ENCODE data around the gene KIF1B. TPM values are rescaled to one million over a fixed set of nuclear protein-coding genes. Genes with fewer than 3 reads are reported as not detected.
A peak's percentile ranks its signal among the peaks of the same experiment; 100 is the strongest.

The KIF1B gene
- total and polyA plus RNA-seq, 12 donors = 12.9 to 67.2 (median 48.9) TPM

DNA sequence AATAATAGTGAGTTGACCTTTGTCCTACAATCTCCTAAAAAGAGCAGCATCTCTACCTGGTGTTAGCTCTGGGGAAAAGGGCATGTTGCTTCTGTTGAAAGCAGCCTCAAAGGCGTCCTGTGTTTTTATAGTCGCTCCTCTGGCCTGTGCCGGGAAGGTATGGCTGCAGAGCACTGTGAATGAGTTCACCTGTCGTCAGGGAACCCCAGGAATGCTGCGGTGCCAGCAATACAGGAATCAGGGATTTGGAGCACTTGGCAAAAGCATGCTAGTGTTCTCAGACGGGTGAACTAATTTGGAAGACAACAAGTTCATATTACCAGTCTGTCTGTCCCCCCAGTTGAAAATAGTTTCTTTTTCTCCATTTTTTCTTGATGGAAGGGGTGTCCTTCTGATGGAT, 128.2 kb downstream of the KIF1B start:
- Histone ChIP-seq H3K27ac (no peak overlapping the region), H3K4me3 (no peak overlapping the region), H3K36me3 (replicated peaks in 1 of 2) (peaks cover 0 to 69% of the 10 kb centered on the region in 2 donors), H3K4me1 (replicated peaks in 1 of 2) (peaks cover 0 to 7% of the 10 kb centered on the region in 2 donors), H3K27me3 (no peaks in the 10 kb centered on the region), H3K9me3 (replicated peaks in 1 of 3) (no peaks in the 10 kb centered on the region)
- WGBS, 4 donors = 73 to 89% (median 84%) methylated on average over 5 to 6 of the region's 6 CpGs
- DNase-seq = no peak
- intact Hi-C loops (cut with DNase I) = loop anchor here in 1 of 2 donors (10.0 kb wide), 1 partner anchor 134 kb away; no protein-coding TSS in a partner anchor
- TF ChIP-seq, protein P1, sequence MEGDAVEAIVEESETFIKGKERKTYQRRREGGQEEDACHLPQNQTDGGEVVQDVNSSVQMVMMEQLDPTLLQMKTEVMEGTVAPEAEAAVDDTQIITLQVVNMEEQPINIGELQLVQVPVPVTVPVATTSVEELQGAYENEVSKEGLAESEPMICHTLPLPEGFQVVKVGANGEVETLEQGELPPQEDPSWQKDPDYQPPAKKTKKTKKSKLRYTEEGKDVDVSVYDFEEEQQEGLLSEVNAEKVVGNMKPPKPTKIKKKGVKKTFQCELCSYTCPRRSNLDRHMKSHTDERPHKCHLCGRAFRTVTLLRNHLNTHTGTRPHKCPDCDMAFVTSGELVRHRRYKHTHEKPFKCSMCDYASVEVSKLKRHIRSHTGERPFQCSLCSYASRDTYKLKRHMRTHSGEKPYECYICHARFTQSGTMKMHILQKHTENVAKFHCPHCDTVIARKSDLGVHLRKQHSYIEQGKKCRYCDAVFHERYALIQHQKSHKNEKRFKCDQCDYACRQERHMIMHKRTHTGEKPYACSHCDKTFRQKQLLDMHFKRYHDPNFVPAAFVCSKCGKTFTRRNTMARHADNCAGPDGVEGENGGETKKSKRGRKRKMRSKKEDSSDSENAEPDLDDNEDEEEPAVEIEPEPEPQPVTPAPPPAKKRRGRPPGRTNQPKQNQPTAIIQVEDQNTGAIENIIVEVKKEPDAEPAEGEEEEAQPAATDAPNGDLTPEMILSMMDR (IDR thresholded peaks at IDR 0.05) = no peak
- TF ChIP-seq POLR2A (IDR thresholded peaks at IDR 0.05) = no peak

DNA sequence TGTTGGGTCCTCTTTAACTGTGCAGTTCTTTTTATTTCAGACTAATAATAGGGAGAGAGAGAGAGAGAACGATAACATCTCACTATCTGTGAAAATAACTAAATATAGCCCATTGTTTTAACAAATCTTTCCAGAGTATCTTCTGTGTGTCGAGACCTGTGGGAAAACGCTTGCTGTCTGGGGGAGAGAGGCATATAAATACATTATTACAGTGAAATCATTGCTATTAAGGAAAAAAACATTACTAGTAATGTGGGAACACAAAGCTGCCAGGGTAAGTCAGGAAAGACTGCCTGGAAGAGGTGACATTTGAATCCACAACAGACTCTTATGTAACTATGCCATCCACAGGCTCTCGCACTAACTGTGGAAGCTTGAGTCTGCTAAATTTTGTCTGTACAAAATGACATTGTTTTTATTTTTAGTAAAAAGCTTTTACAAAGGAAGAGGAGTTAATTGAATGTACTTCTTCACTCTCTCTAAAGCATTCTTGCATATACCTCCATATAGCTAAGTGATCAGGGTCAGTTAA, 128.7 kb downstream of the KIF1B start:
- WGBS, 4 donors = 74 to 85% (median 84%) methylated on average over 4 of the region's 4 CpGs
- Histone ChIP-seq H3K4me1 (replicated peaks in 1 of 2) (peaks cover 0 to 7% of the 10 kb centered on the region in 2 donors), H3K36me3 (replicated peaks in 1 of 2) (peaks cover 0 to 74% of the 10 kb centered on the region in 2 donors), H3K27me3 (no peaks in the 10 kb centered on the region), H3K4me3 (no peak overlapping the region), H3K9me3 (replicated peaks in 1 of 3) (no peaks in the 10 kb centered on the region), H3K27ac (no peak overlapping the region)
- no peak for DNase-seq
- TF ChIP-seq POLR2A (IDR thresholded peaks at IDR 0.05) = no peak
- TF ChIP-seq, protein P1 (IDR thresholded peaks at IDR 0.05) = no peak
- intact Hi-C loops (cut with DNase I) = loop anchor here in 1 of 2 donors (10.0 kb wide), 1 partner anchor 134 kb away; no protein-coding TSS in a partner anchor

DNA sequence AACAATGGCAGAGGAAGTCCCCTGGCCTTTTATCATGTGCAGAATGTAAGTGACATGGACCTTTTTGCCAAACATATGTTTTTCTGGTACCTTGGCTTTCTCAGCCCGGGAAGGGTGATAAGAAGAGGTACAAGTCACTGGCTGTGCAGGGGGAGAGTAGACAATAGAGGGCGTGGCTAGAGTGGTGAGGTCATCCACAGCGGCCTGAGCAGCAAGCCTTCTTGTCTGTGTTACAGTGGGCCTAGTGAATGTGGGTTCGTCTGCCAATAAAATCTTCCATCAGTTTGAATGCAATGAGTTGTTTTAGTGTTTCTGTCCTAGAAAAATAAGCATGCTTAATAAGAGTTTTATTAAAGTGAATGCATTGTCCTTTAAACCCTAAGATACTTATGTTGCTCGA, 129.4 kb downstream of the KIF1B start:
- intact Hi-C loops (cut with DNase I) = loop anchor here in 1 of 2 donors (10.0 kb wide), 1 partner anchor 135 kb away; no protein-coding TSS in a partner anchor
- DNase-seq = peak; percentile 44 to 83 (median 66)
- no peaks in the 10 kb centered on the region for H3K9me3 ChIP-seq (replicated peaks in 1 of 3)
- no peak overlapping the region for H3K27ac ChIP-seq
- 35 to 49% (median 42%) methylated on average over 5 of the region's 5 CpGs for WGBS, 4 donors
- no peak overlapping the region for H3K4me3 ChIP-seq
- peaks cover 0 to 7% of the 10 kb centered on the region in 2 donors for H3K4me1 ChIP-seq (replicated peaks in 1 of 2)
- H3K36me3 ChIP-seq (replicated peaks in 1 of 2) = peaks cover 0 to 73% of the 10 kb centered on the region in 2 donors
- TF ChIP-seq, protein P1 (IDR thresholded peaks at IDR 0.05) = no peak
- TF ChIP-seq POLR2A (IDR thresholded peaks at IDR 0.05) = no peak
- no peaks in the 10 kb centered on the region for H3K27me3 ChIP-seq

DNA sequence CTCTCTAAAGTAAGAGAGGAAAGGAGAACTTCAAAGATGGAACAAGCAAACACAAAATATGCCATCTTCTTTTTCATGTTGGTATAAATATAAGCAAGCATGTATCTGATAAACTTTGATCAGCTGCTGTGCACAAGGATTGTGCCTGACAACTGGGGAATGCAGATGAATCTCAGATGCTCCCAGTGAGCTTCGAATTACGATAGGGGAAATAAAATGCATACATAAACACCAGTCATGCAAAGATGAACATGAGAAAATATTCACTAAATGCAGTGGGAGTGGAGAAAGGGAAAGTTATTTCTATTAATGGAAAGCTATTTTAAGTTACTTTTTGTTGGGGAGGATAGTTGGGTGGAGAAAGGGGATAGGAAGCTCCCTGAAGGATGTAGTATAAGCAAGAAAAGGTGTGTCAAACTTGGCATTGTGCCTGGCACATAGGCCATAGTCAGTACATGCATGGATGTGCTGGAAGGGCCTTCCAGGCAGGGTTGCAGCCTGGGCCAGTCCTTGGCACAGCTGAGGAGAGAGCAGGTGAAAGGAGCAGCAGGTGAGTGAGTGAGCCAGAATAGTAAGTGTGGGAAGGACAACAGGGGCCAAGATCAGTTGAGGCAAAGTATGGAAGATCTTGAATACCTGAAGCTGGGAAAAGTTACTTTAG, 130.7 kb downstream of the KIF1B start:
- Histone ChIP-seq H3K4me1 (replicated peaks in 1 of 2) (peaks cover 0 to 7% of the 10 kb centered on the region in 2 donors), H3K36me3 (replicated peaks in 1 of 2) (peaks cover 0 to 74% of the 10 kb centered on the region in 2 donors), H3K4me3 (no peak overlapping the region), H3K9me3 (replicated peaks in 1 of 3) (no peaks in the 10 kb centered on the region), H3K27ac (no peak overlapping the region), H3K27me3 (no peaks in the 10 kb centered on the region)
- DNase-seq = no peak
- TF ChIP-seq, protein P1 (IDR thresholded peaks at IDR 0.05) = no peak
- no peak for TF ChIP-seq POLR2A (IDR thresholded peaks at IDR 0.05)
- intact Hi-C loops (cut with DNase I) = no loop called here
- WGBS, 4 donors = 76 to 91% (median 86%) methylated on average over 2 of the region's 2 CpGs
